ENCODE measurements around the gene NKD2.

GRCh38 chr5:1003296-1003937 is 5.2 kb upstream of the NKD2 start:
- TF ChIP-seq CTCF (IDR thresholded peaks at IDR 0.05): no peak
- no peak for TF ChIP-seq ZFX (IDR thresholded peaks at IDR 0.05; ENCODE audit: borderline replicate concordance)
